ENCODE measurements around the gene ZSWIM1.
"Not testable (repeated sequence)": the region's sequence is repeated elsewhere in the genome, so short reads cannot be mapped to it uniquely, and the experiment has no call there.

Gene ZSWIM1

GRCh38 chr20:45857114-45857881 is 23.7 kb upstream of the ZSWIM1 start, which contains the start of the genes ACOT8 and ZSWIM3:
Gene ACOT8, minus strand, starts transcription at chr20:45857392. Its CDS starts 77 bp downstream, at chr20:45857315.
Gene ZSWIM3, plus strand, starts transcription at chr20:45857614. Its CDS starts 212 bp downstream, at chr20:45857826.
- peak; percentile 100 for DNase-seq

GRCh38 chr20:45857882-45858216 is 23.2 kb upstream of the ZSWIM1 start:
- no peak for DNase-seq

- no peak for DNase-seq
Observed at GRCh38 chr20:45859916-45860315, 21.1 kb upstream of the ZSWIM1 start.

- no peak for DNase-seq
Observed at GRCh38 chr20:45860560-45861220, 20.3 kb upstream of the ZSWIM1 start.

- no peak for DNase-seq
Observed at GRCh38 chr20:45861221-45862075, 19.6 kb upstream of the ZSWIM1 start.

GRCh38 chr20:45863543-45864470 is 17.2 kb upstream of the ZSWIM1 start:
- no peak for DNase-seq

GRCh38 chr20:45866454-45866853 is 14.6 kb upstream of the ZSWIM1 start:
- DNase-seq = no peak

- no peak for DNase-seq
Observed at GRCh38 chr20:45867136-45867818, 13.8 kb upstream of the ZSWIM1 start.

GRCh38 chr20:45867819-45868176 is 13.2 kb upstream of the ZSWIM1 start:
- no peak for DNase-seq

GRCh38 chr20:45872626-45873025 is 8.4 kb upstream of the ZSWIM1 start:
- DNase-seq = no peak

GRCh38 chr20:45873409-45874103 is 7.5 kb upstream of the ZSWIM1 start:
- DNase-seq = no peak

- not testable (repeated sequence) for DNase-seq
Observed at GRCh38 chr20:45874104-45874481, 6.9 kb upstream of the ZSWIM1 start.

GRCh38 chr20:45874576-45874975 is 6.5 kb upstream of the ZSWIM1 start:
- DNase-seq = no peak

GRCh38 chr20:45878076-45878761 is 2.8 kb upstream of the ZSWIM1 start:
- no peak for DNase-seq

- DNase-seq = no peak
Observed at GRCh38 chr20:45882469-45883099, 1.6 kb downstream of the ZSWIM1 start.

GRCh38 chr20:45883100-45883469 is 2.1 kb downstream of the ZSWIM1 start:
- DNase-seq = no peak

- DNase-seq = no peak
Observed at GRCh38 chr20:45886590-45887345, 5.7 kb downstream of the ZSWIM1 start.

GRCh38 chr20:45887346-45887715 is 6.3 kb downstream of the ZSWIM1 start, which contains the start of gene SPATA25:
Gene SPATA25, minus strand, starts transcription at chr20:45887622. Its CDS starts 32 bp downstream, at chr20:45887590.
- no peak for DNase-seq

- no peak for DNase-seq
Observed at GRCh38 chr20:45888681-45889080, 7.7 kb downstream of the ZSWIM1 start.
